ENCODE results near the gene FAM151A. TPM values are rescaled to one million over a fixed set of nuclear protein-coding genes. Genes with fewer than 3 reads are reported as not detected.

Gene FAM151A
- total RNA-seq, 1 donor from 2014 or later, result not detected

- H3K4me3 Mint-ChIP-seq (ENCODE audit: low read depth), result no peak overlapping the region
- no peak for DNase-seq (ENCODE audit: low spot score, unreplicated experiment)
- no peaks in the 10 kb centered on the region for H3K36me3 Mint-ChIP-seq (ENCODE audit: insufficient read depth)
- H3K9me3 Mint-ChIP-seq (ENCODE audit: low read depth), result no peaks in the 10 kb centered on the region
- H3K27ac Mint-ChIP-seq, result no peak overlapping the region
- H3K4me1 Mint-ChIP-seq (ENCODE audit: low read depth), result peaks cover 31% of the 10 kb centered on the region
- TF ChIP-seq CTCF (IDR thresholded peaks at IDR 0.05; ENCODE audit: unreplicated experiment), result no peak
- H3K27me3 Mint-ChIP-seq, result no peaks in the 10 kb centered on the region
These were observed 28.8 kb upstream of the FAM151A start for GRCh38 chr1:54652168-54652567.

GRCh38 chr1:54651608-54652007, 28.3 kb upstream of the FAM151A start:
- DNase-seq (ENCODE audit: low spot score, unreplicated experiment), result no peak
- Mint-ChIP-seq H3K4me1 (ENCODE audit: low read depth) (peaks cover 31% of the 10 kb centered on the region), H3K27ac (no peak overlapping the region), H3K36me3 (ENCODE audit: insufficient read depth) (no peaks in the 10 kb centered on the region), H3K4me3 (ENCODE audit: low read depth) (no peak overlapping the region), H3K9me3 (ENCODE audit: low read depth) (no peaks in the 10 kb centered on the region), H3K27me3 (no peaks in the 10 kb centered on the region)
- no peak for TF ChIP-seq CTCF (IDR thresholded peaks at IDR 0.05; ENCODE audit: unreplicated experiment)

GRCh38 chr1:54650417-54650816, 27.1 kb upstream of the FAM151A start:
- Mint-ChIP-seq H3K4me3 (ENCODE audit: low read depth) (no peak overlapping the region), H3K9me3 (ENCODE audit: low read depth) (no peaks in the 10 kb centered on the region), H3K4me1 (ENCODE audit: low read depth) (peaks cover 31% of the 10 kb centered on the region), H3K27ac (no peak overlapping the region), H3K27me3 (no peaks in the 10 kb centered on the region), H3K36me3 (ENCODE audit: insufficient read depth) (no peaks in the 10 kb centered on the region)
- TF ChIP-seq CTCF (IDR thresholded peaks at IDR 0.05; ENCODE audit: unreplicated experiment), result no peak
- DNase-seq (ENCODE audit: low spot score, unreplicated experiment), result no peak

- Mint-ChIP-seq H3K36me3 (ENCODE audit: insufficient read depth) (no peaks in the 10 kb centered on the region), H3K4me1 (ENCODE audit: low read depth) (peaks cover 31% of the 10 kb centered on the region), H3K27me3 (no peaks in the 10 kb centered on the region), H3K9me3 (ENCODE audit: low read depth) (no peaks in the 10 kb centered on the region), H3K4me3 (ENCODE audit: low read depth) (no peak overlapping the region), H3K27ac (no peak overlapping the region)
- no peak for TF ChIP-seq CTCF (IDR thresholded peaks at IDR 0.05; ENCODE audit: unreplicated experiment)
- no peak for DNase-seq (ENCODE audit: low spot score, unreplicated experiment)
These were observed 26.6 kb upstream of the FAM151A start for GRCh38 chr1:54649921-54650320.

- H3K4me1 Mint-ChIP-seq (ENCODE audit: low read depth), result peaks cover 31% of the 10 kb centered on the region
- H3K36me3 Mint-ChIP-seq (ENCODE audit: insufficient read depth), result no peaks in the 10 kb centered on the region
- no peak for DNase-seq (ENCODE audit: low spot score, unreplicated experiment)
- H3K27me3 Mint-ChIP-seq, result no peaks in the 10 kb centered on the region
- H3K9me3 Mint-ChIP-seq (ENCODE audit: low read depth), result no peaks in the 10 kb centered on the region
- TF ChIP-seq CTCF (IDR thresholded peaks at IDR 0.05; ENCODE audit: unreplicated experiment), result no peak
- no peak overlapping the region for H3K4me3 Mint-ChIP-seq (ENCODE audit: low read depth)
- H3K27ac Mint-ChIP-seq, result no peak overlapping the region
These were observed 26.0 kb upstream of the FAM151A start for GRCh38 chr1:54649130-54649898.

Measured in progenitor cell of endocrine pancreas (in vitro differentiated cells).